ENCODE measurements around the gene KCNH1.

DNA sequence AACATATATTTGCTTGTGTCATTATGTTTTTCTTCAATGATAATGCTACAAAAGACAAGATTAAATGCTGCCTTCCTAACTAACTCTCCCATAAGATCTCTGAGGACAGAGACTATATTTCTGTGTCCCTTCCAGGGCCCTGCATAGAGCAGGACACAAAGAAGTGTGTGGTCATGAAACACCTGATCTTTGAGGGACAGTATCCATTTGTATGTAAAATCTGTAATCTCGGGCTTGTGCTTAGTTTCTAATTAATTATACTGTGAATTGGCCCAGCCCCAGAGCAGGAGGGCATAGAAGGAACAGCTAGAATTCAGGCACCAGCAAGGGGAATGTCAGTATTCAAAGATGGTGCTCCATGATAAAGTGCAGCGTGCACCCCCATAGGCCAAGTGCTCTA lies 430.4 kb downstream of the KCNH1 start:
- TF ChIP-seq MXI1 (IDR thresholded peaks at IDR 0.05; ENCODE audit: borderline replicate concordance, low read depth, low read length) (no peak), POLR2A (IDR thresholded peaks at IDR 0.05; ENCODE audit: low read depth, low read length) (no peak), CEBPB (IDR thresholded peaks at IDR 0.05; ENCODE audit: low read depth, low read length) (no peak), CHD1 (IDR thresholded peaks at IDR 0.05; ENCODE audit: low read depth, low read length) (no peak), RAD21 (IDR thresholded peaks at IDR 0.05; ENCODE audit: low read length) (no peak), MAFK (IDR thresholded peaks at IDR 0.05; ENCODE audit: low read depth, low read length) (no peak)
- TF ChIP-seq, protein P1, sequence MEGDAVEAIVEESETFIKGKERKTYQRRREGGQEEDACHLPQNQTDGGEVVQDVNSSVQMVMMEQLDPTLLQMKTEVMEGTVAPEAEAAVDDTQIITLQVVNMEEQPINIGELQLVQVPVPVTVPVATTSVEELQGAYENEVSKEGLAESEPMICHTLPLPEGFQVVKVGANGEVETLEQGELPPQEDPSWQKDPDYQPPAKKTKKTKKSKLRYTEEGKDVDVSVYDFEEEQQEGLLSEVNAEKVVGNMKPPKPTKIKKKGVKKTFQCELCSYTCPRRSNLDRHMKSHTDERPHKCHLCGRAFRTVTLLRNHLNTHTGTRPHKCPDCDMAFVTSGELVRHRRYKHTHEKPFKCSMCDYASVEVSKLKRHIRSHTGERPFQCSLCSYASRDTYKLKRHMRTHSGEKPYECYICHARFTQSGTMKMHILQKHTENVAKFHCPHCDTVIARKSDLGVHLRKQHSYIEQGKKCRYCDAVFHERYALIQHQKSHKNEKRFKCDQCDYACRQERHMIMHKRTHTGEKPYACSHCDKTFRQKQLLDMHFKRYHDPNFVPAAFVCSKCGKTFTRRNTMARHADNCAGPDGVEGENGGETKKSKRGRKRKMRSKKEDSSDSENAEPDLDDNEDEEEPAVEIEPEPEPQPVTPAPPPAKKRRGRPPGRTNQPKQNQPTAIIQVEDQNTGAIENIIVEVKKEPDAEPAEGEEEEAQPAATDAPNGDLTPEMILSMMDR (conservative IDR thresholded peaks at IDR 0.05; ENCODE audit: low read depth, low read length): no peak
